Lower lobe of right lung (tissue), 2 donors: ENCODE measurements around the gene HAS3. TPM values are rescaled to one million over a fixed set of nuclear protein-coding genes. Genes with fewer than 3 reads are reported as not detected.
"Not testable (repeated sequence)": the region's sequence is repeated elsewhere in the genome, so short reads cannot be mapped to it uniquely, and the experiment has no call there.

Source experiments
- ATAC-seq, 2 donors: fragments of 200-7000 bp; cut with Tn5 transposase; one replicate each; pipeline ENCODE4 v1.9.1; 2020 to 2022; ENCODE audit warnings: mild to moderate bottlenecking in 2 of 2, moderate library complexity in 2 of 2
- DNase-seq: peaks from one replicate; pipeline ENCODE4 v3.0.0-alpha.2; 2020
- H3K27ac ChIP-seq: fragments of 200-600 bp; one replicate; pipeline ENCODE4 v1.8.0; 2022
- H3K27me3 ChIP-seq: fragments of 200-600 bp; one replicate; pipeline ENCODE4 v1.8.0; 2022; ENCODE audit warnings: low read depth
- H3K36me3 ChIP-seq: fragments of 200-600 bp; one replicate; pipeline ENCODE4 v1.8.0; 2022; ENCODE audit warnings: mild to moderate bottlenecking
- H3K4me1 ChIP-seq: fragments of 200-600 bp; one replicate; pipeline ENCODE4 v1.8.0; 2022
- H3K4me3 ChIP-seq: fragments of 200-600 bp; one replicate; pipeline ENCODE4 v1.8.0; 2022; ENCODE audit warnings: mild to moderate bottlenecking
- H3K9me3 ChIP-seq: fragments of 200-600 bp; one replicate; pipeline ENCODE4 v1.8.0; 2022
- CTCF ChIP-seq: fragments of 200-600 bp; IDR thresholded peaks from one replicate; pipeline ENCODE4 v1.8.0; 2022; ENCODE audit warnings: antibody characterized with exemption, mild to moderate bottlenecking
- intact Hi-C: fragments of 100-400 bp; cut with DNase I; formaldehyde crosslinking; loops from one replicate; pipeline ENCODE4 v1.11.0; 2022
- total RNA-seq: library from RNA; stranded (reverse); fragmentation: NEBNext Ultra II Directional; extraction: Animal tissue kit (Norgen Biotek cat#: 25700); gene quantifications from one replicate; pipeline ENCODE4 v1.2.1, GENCODE V29; 2021
- donor health status: DM: no; HTN: yes; CAD: no; lungs with severe emphysema.

The HAS3 gene
- total RNA-seq, 1 donor from 2014 or later: 12.6 TPM

GRCh38 chr16:69118468-69118867 is 13.0 kb downstream of the HAS3 start:
- Histone ChIP-seq H3K36me3 (peaks cover 78% of the 10 kb centered on the region), H3K4me1 (peaks cover 10% of the 10 kb centered on the region), H3K27me3 (no peaks in the 10 kb centered on the region), H3K9me3 (no peaks in the 10 kb centered on the region), H3K4me3 (no peak overlapping the region), H3K27ac (no peak overlapping the region)
- intact Hi-C loops: no loop called here
- ATAC-seq: no peak
- no peak for TF ChIP-seq CTCF
- no peak for DNase-seq

DNA sequence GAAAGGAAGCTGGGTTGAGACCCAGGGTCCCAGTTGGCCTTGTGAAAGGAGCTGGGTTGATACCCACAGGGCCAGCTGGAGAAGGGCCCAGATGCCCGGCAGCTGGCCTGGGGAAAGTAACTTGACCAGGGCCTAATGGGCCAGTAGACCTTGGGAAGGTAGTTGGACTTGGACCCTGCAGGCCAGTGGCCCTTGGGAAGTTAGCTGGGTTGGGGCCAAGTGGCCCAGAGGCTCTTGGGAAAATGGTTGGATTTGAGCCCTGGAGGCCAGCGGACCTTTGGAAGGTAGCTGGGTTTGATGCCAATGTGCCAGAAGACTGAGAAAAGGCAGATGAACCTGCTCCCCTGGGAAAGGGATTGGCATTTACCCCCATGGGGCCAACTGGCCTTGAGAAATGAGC is 13.5 kb downstream of the HAS3 start:
- no peak for ATAC-seq
- no peak for TF ChIP-seq CTCF
- no peak for DNase-seq
- Histone ChIP-seq H3K36me3 (peaks cover 73% of the 10 kb centered on the region), H3K4me3 (no peak overlapping the region), H3K4me1 (peaks cover 13% of the 10 kb centered on the region), H3K27me3 (no peaks in the 10 kb centered on the region), H3K27ac (no peak overlapping the region), H3K9me3 (no peaks in the 10 kb centered on the region)
- intact Hi-C loops: no loop called here

GRCh38 chr16:69119536-69119935 is 14.1 kb downstream of the HAS3 start:
- no peak overlapping the region for H3K27ac ChIP-seq
- intact Hi-C loops: no loop called here
- H3K36me3 ChIP-seq: peaks cover 72% of the 10 kb centered on the region

DNA sequence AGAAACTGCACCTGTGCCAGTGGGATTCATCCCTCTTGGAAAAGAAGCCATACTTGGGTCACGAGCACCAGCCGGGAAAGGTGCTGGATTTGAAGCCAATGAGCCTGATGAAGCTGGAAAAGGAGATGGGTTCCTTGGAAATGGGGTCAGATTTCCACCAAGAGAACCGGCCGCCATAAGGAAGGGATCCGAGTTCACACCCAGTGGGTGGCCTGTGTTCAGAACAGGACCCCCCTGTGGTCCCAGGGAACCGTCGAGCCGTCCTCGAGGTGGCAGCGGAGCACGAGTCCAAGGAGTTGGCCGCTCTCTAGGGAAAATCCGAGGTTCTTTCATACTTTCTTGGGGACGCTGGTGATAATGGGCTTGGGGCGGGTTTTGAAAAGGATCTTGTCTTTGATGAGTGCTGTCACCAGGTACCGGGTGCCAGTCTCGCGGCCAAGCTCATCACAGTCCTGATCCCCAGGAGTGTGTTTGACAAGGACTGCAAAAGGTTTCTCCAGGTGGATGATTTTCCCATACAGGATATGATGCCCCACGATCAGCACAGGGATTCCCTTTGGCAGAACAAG is 14.7 kb downstream of the HAS3 start:
- H3K27ac ChIP-seq: no peak overlapping the region
- H3K27me3 ChIP-seq: no peaks in the 10 kb centered on the region
- H3K4me3 ChIP-seq: no peak overlapping the region
- intact Hi-C loops: no loop called here
- ATAC-seq (no peak), DNase-seq (no peak)
- no peak for TF ChIP-seq CTCF
- H3K4me1 ChIP-seq: peaks cover 13% of the 10 kb centered on the region
- no peaks in the 10 kb centered on the region for H3K9me3 ChIP-seq
- H3K36me3 ChIP-seq: peaks cover 69% of the 10 kb centered on the region

More at GRCh38 chr16:69119536-69119935, 14.1 kb downstream of the HAS3 start:
- TF ChIP-seq CTCF: no peak
- ATAC-seq (peak in 1 of 2 donors; percentile 15), DNase-seq (no peak)
- Histone ChIP-seq H3K9me3 (no peaks in the 10 kb centered on the region), H3K27me3 (no peaks in the 10 kb centered on the region), H3K4me1 (peaks cover 13% of the 10 kb centered on the region), H3K4me3 (no peak overlapping the region)

DNA sequence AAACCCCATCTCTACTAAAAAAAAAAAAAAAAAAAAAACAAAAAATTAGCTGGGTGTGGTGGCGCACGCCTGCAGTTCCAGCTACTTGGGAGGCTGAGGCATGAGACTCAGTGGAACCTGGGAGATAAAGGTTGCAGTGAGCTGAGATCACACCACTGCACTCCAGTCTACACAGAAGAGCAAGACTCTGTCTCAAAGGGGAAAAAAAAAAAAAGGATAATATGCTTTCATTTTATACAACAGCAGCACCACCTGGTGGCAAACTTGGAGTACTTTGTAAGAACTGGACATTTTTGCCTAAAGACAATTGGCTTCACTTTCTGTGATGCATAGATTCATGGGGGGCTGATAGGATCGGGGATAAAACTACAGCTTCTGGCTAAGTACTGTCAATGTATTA is 18.5 kb downstream of the HAS3 start:
- peak; percentile 46 to 64 for ATAC-seq
- no peak for DNase-seq
- Histone ChIP-seq H3K9me3 (no peaks in the 10 kb centered on the region), H3K36me3 (peaks cover 54% of the 10 kb centered on the region), H3K27ac (no peak overlapping the region), H3K4me3 (no peak overlapping the region), H3K4me1 (peaks cover 4% of the 10 kb centered on the region), H3K27me3 (no peaks in the 10 kb centered on the region)
- intact Hi-C loops: no loop called here
- peak; percentile 70 for TF ChIP-seq CTCF

- H3K27me3 ChIP-seq, H3K4me1 ChIP-seq, intact Hi-C loops, H3K9me3 ChIP-seq, H3K27ac ChIP-seq, DNase-seq, ATAC-seq, H3K4me3 ChIP-seq: not testable (repeated sequence)
- H3K36me3 ChIP-seq: peaks cover 49% of the 10 kb centered on the region
Measured at GRCh38 chr16:69124406-69124805, 19.0 kb downstream of the HAS3 start.

DNA sequence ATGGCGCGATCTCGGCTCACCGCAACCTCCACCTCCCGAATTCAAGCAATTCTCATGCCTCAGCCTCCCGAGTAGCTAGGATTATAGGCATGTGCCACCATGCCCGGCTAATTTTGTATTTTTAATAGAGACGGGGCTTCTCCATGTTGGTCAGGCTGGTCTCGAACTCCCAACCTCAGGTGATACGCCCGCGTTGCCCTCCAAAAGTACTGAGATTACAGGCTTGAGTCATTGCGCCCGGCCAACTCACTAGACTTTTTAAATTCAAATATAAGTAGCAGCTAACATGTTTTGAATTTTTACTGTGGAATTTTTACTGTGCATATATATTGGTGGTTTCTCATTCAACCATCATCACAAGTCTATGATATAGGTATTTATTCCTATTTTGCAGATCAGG is 19.5 kb downstream of the HAS3 start:
- H3K27ac ChIP-seq, DNase-seq, H3K4me1 ChIP-seq, H3K4me3 ChIP-seq, ATAC-seq, H3K9me3 ChIP-seq, intact Hi-C loops, H3K27me3 ChIP-seq: not testable (repeated sequence)
- peaks cover 44% of the 10 kb centered on the region for H3K36me3 ChIP-seq
